OCI-LY7 (cell line): ENCODE data around the gene ARHGEF10L.

Experiments used
- CTCF ChIP-seq: fragments of 200-600 bp; sonication (generic); conservative IDR thresholded peaks from 2 replicates; pipeline ENCODE4 v1.5.1; 2014; ENCODE audit warnings: mild to moderate bottlenecking, antibody characterized with exemption, low read length, moderate library complexity, mixed read lengths
- EZH2phosphoT487 ChIP-seq: fragments of 200-600 bp; sonication (generic); IDR thresholded peaks from 2 replicates; pipeline ENCODE4 v1.6.1; 2018; ENCODE audit warnings: low read depth, borderline replicate concordance, mild to moderate bottlenecking, mixed run types, antibody characterized with exemption, low read length, moderate library complexity, mixed read lengths

- TF ChIP-seq CTCF = no peak
- no peak for TF ChIP-seq EZH2phosphoT487
Measured at GRCh38 chr1:17567582-17567981, 28.1 kb downstream of the ARHGEF10L start.
